Large intestine (tissue), 3 donors: ENCODE measurements around the gene MALT1. TPM values are rescaled to one million over a fixed set of nuclear protein-coding genes. Genes with fewer than 3 reads are reported as not detected.
A peak's percentile ranks its signal among the peaks of the same experiment; 100 is the strongest.
"Not testable (repeated sequence)": the region's sequence is repeated elsewhere in the genome, so short reads cannot be mapped to it uniquely, and the experiment has no call there.

Source experiments
- DNase-seq, 2 donors: peaks; one replicate each; pipeline versions ENCODE4 v3.0.0 to v3.0.0-alpha.2; 2013
- H3K27ac ChIP-seq: one replicate; pipeline ENCODE4 v1.5.1; 2013; ENCODE audit warnings: low read length
- H3K27me3 ChIP-seq: 2 replicates; pipeline ENCODE4 v1.6.1; 2013; ENCODE audit warnings: low read length; ENCODE audit not compliant: control insufficient read depth, insufficient read depth
- H3K36me3 ChIP-seq: 2 replicates; pipeline ENCODE4 v1.6.1; 2013; ENCODE audit warnings: low read length; ENCODE audit not compliant: control insufficient read depth, insufficient read depth
- H3K4me1 ChIP-seq: one replicate; pipeline ENCODE4 v1.6.1; 2013; ENCODE audit warnings: low read length; ENCODE audit not compliant: control insufficient read depth, insufficient read depth
- H3K4me3 ChIP-seq: one replicate; pipeline ENCODE4 v1.5.1; 2013; ENCODE audit warnings: low read length
- H3K9me3 ChIP-seq: one replicate; pipeline ENCODE4 v1.6.1; 2013; ENCODE audit warnings: mild to moderate bottlenecking, low read depth, low read length, moderate library complexity; ENCODE audit not compliant: control insufficient read depth
- WGBS: methylation state at CpG from one replicate; pipeline ENCODE4 v1.1.5; 2013; ENCODE audit warnings: low lambda C conversion rate; ENCODE audit not compliant: insufficient coverage; 5-methylcytosine and 5-hydroxymethylcytosine counted together
- polyA plus RNA-seq: library from polyadenylated mRNA; unstranded; fragments of 120-200 nt; gene quantifications from one replicate; pipeline ENCODE4 v1.2.1, GENCODE V29; 2013

The MALT1 gene
- polyA plus RNA-seq, 1 donor, result 25.4 TPM

- peaks cover 17% of the 10 kb centered on the region for H3K4me1 ChIP-seq
- H3K27ac ChIP-seq, result no peak overlapping the region
- peak; percentile 56 to 85 for DNase-seq
- H3K4me3 ChIP-seq, result no peak overlapping the region
- no peaks in the 10 kb centered on the region for H3K36me3 ChIP-seq
- H3K9me3 ChIP-seq, result no peaks in the 10 kb centered on the region
- H3K27me3 ChIP-seq, result no peaks in the 10 kb centered on the region
- WGBS, result no CpG with 5 or more reads among the region's 40 CpGs
Measured at GRCh38 chr18:58768293-58768974, 97.2 kb downstream of the MALT1 start.

GRCh38 chr18:58769321-58769720 is 98.1 kb downstream of the MALT1 start:
- no peaks in the 10 kb centered on the region for H3K27me3 ChIP-seq
- 93% methylated on average over 2 of the region's 8 CpGs for WGBS
- no peak overlapping the region for H3K4me3 ChIP-seq

GRCh38 chr18:58770601-58771000 is 99.3 kb downstream of the MALT1 start:
- Histone ChIP-seq H3K4me3 (no peak overlapping the region), H3K9me3 (no peaks in the 10 kb centered on the region), H3K27me3 (no peaks in the 10 kb centered on the region), H3K36me3 (no peaks in the 10 kb centered on the region), H3K27ac (no peak overlapping the region), H3K4me1 (peaks cover 17% of the 10 kb centered on the region)
- WGBS, result no CpG with 5 or more reads among the region's 1 CpG
- DNase-seq, result peak in 1 of 2 donors; percentile 54

More at GRCh38 chr18:58769321-58769720, 98.1 kb downstream of the MALT1 start:
- H3K4me1 ChIP-seq, result peaks cover 17% of the 10 kb centered on the region
- H3K27ac ChIP-seq, result no peak overlapping the region
- DNase-seq, result no peak
- H3K9me3 ChIP-seq, result no peaks in the 10 kb centered on the region
- no peaks in the 10 kb centered on the region for H3K36me3 ChIP-seq

GRCh38 chr18:58772161-58772560 is 100.9 kb downstream of the MALT1 start:
- H3K4me3 ChIP-seq, result no peak overlapping the region
- no peaks in the 10 kb centered on the region for H3K27me3 ChIP-seq
- no CpG with 5 or more reads among the region's 4 CpGs for WGBS
- no peak overlapping the region for H3K27ac ChIP-seq
- H3K9me3 ChIP-seq, result no peaks in the 10 kb centered on the region
- DNase-seq, result no peak
- H3K36me3 ChIP-seq, result no peaks in the 10 kb centered on the region
- peaks cover 17% of the 10 kb centered on the region for H3K4me1 ChIP-seq

GRCh38 chr18:58776084-58776483 is 104.8 kb downstream of the MALT1 start:
- no CpG with 5 or more reads among the region's 3 CpGs for WGBS
- no peaks in the 10 kb centered on the region for H3K27me3 ChIP-seq
- H3K4me1 ChIP-seq, result no peaks in the 10 kb centered on the region
- H3K9me3 ChIP-seq, result no peaks in the 10 kb centered on the region
- H3K36me3 ChIP-seq, result no peaks in the 10 kb centered on the region
- H3K27ac ChIP-seq, result no peak overlapping the region
- DNase-seq, result no peak
- H3K4me3 ChIP-seq, result no peak overlapping the region

- H3K4me1 ChIP-seq, H3K4me3 ChIP-seq, H3K9me3 ChIP-seq, H3K27ac ChIP-seq, DNase-seq, H3K36me3 ChIP-seq, H3K27me3 ChIP-seq: not testable (repeated sequence)
- WGBS, result no CpG with 5 or more reads among the region's 4 CpGs
Measured at GRCh38 chr18:58776541-58776940, 105.3 kb downstream of the MALT1 start.

- no CpG with 5 or more reads among the region's 4 CpGs for WGBS
Measured at GRCh38 chr18:58777471-58777870, 106.2 kb downstream of the MALT1 start.

GRCh38 chr18:58779529-58779928 is 108.3 kb downstream of the MALT1 start:
- no peaks in the 10 kb centered on the region for H3K4me1 ChIP-seq
- no peaks in the 10 kb centered on the region for H3K36me3 ChIP-seq
- no peak overlapping the region for H3K4me3 ChIP-seq
- no CpG with 5 or more reads among the region's 6 CpGs for WGBS
- H3K27ac ChIP-seq, result no peak overlapping the region
- peak in 1 of 2 donors; percentile 37 for DNase-seq
- H3K9me3 ChIP-seq, result no peaks in the 10 kb centered on the region
- H3K27me3 ChIP-seq, result no peaks in the 10 kb centered on the region

More at GRCh38 chr18:58777471-58777870, 106.2 kb downstream of the MALT1 start:
- H3K27ac ChIP-seq, result no peak overlapping the region
- no peaks in the 10 kb centered on the region for H3K9me3 ChIP-seq
- H3K4me1 ChIP-seq, result no peaks in the 10 kb centered on the region
- DNase-seq, result no peak
- no peaks in the 10 kb centered on the region for H3K36me3 ChIP-seq
- H3K27me3 ChIP-seq, result no peaks in the 10 kb centered on the region
- H3K4me3 ChIP-seq, result no peak overlapping the region

- Histone ChIP-seq H3K27ac (no peak overlapping the region), H3K4me3 (no peak overlapping the region), H3K27me3 (no peaks in the 10 kb centered on the region), H3K9me3 (no peaks in the 10 kb centered on the region), H3K36me3 (no peaks in the 10 kb centered on the region), H3K4me1 (no peaks in the 10 kb centered on the region)
- no CpG with 5 or more reads among the region's 10 CpGs for WGBS
- DNase-seq, result no peak
Measured at GRCh38 chr18:58780045-58780444, 108.8 kb downstream of the MALT1 start.

GRCh38 chr18:58781627-58782194 is 110.4 kb downstream of the MALT1 start:
- H3K27ac ChIP-seq, result no peak overlapping the region
- H3K27me3 ChIP-seq, result no peaks in the 10 kb centered on the region
- no CpG with 5 or more reads among the region's 10 CpGs for WGBS

More at GRCh38 chr18:58781627-58782194, 110.4 kb downstream of the MALT1 start:
- no peaks in the 10 kb centered on the region for H3K9me3 ChIP-seq
- DNase-seq, result peak; percentile 71
- no peaks in the 10 kb centered on the region for H3K4me1 ChIP-seq
- no peak overlapping the region for H3K4me3 ChIP-seq
- H3K36me3 ChIP-seq, result no peaks in the 10 kb centered on the region
